Left cardiac atrium (tissue), 4 donors: Measurements from ENCODE around the gene CCDC90B. TPM values are rescaled to one million over a fixed set of nuclear protein-coding genes. Genes with fewer than 3 reads are reported as not detected.
"Not testable (repeated sequence)": the region's sequence is repeated elsewhere in the genome, so short reads cannot be mapped to it uniquely, and the experiment has no call there.

Experiments used
- ATAC-seq, 2 donors: fragments of 200-7000 bp; cut with Tn5 transposase; one replicate each; pipeline ENCODE4 v1.9.1; 2020; ENCODE audit warnings: mild to moderate bottlenecking in 2 of 2, moderate library complexity in 2 of 2
- DNase-seq: peaks from one replicate; pipeline ENCODE4 v3.0.0-alpha.2; 2020
- intact Hi-C, 2 donors: fragments of 100-400 bp; cut with DNase I; formaldehyde crosslinking; loops; one replicate each; pipeline versions ENCODE4 v1.14.1 to v1.15.1; 2022 to 2023
- total RNA-seq, 2 donors: library from RNA; stranded (reverse); fragmentation: NEBNext Ultra II Directional; extraction: Animal tissue kit (Norgen Biotek cat#: 25700); gene quantifications; one replicate each; pipeline ENCODE4 v1.2.1, GENCODE V29; 2021
- donor health status: DM: no; HTN: yes; CAD: no.
- donor health status: DM: no; HTN: yes; CAD: no; lungs with severe emphysema.
- donor health status: DM: yes; HTN: yes; CAD: no.
- donor health status: Dilated cardiomyopathy.

Gene CCDC90B
- total RNA-seq, 2 donors from 2014 or later = 25.9 to 30.4 TPM

GRCh38 chr11:83294208-83294607, 8.0 kb upstream of the CCDC90B start:
- intact Hi-C loops = loop anchor here (5.0 to 10.0 kb wide), 4 partner anchors 428 to 523 kb away; no protein-coding TSS in a partner anchor
- DNase-seq (no peak), ATAC-seq (no peak)

GRCh38 chr11:83293457-83293774, 7.2 kb upstream of the CCDC90B start:
- DNase-seq (no peak), ATAC-seq (no peak)
- intact Hi-C loops = loop anchor here (5.0 to 10.0 kb wide), 4 partner anchors 429 to 524 kb away; no protein-coding TSS in a partner anchor

- intact Hi-C loops = loop anchor here (5.0 to 10.0 kb wide), 4 partner anchors 429 to 524 kb away; no protein-coding TSS in a partner anchor
- peak; percentile 67 to 80 for ATAC-seq
- no peak for DNase-seq
These were observed 6.7 kb upstream of the CCDC90B start for GRCh38 chr11:83292709-83293456.

GRCh38 chr11:83287631-83288030, 1.5 kb upstream of the CCDC90B start:
- DNase-seq = no peak
- intact Hi-C loops = no loop called here
- no peak for ATAC-seq

- intact Hi-C loops = no loop called here
- DNase-seq (no peak), ATAC-seq (peak; percentile 53 to 73)
These were observed 906 bp downstream of the CCDC90B start for GRCh38 chr11:83285151-83285770.

DNA sequence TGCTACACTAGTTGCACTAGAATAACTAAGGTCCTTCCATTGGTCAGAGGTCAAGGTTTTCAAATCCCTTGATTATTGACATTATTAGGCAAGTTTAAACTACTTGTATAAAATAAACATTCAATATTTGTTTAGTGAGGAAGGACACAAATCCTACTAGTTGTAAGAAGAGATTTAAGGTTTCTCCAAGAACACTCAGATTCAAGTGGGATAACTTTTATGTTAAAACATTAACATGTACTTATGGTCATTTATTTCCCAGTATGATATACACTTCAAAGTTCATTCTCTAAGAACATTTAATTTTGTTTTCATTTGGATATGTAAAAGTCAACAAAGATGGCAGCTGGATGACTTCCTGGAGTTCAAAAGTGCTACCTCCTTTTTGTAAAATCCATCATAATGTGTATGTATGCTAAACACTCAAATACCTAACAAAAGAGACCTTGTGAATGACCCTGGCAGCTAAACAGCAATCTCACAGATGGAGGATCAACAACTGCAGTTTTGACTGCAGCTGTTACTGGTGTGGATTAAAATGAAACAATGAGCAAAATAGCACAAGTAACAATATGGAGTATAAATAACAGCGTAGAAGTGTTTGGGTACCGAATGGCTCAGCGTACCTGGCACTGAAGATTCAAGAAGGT, 1.5 kb downstream of the CCDC90B start:
- ATAC-seq (no peak), DNase-seq (no peak)
- intact Hi-C loops = no loop called here

- no peak for DNase-seq
- intact Hi-C loops = no loop called here
- no peak for ATAC-seq
These were observed 4.0 kb downstream of the CCDC90B start for GRCh38 chr11:83282084-83282716.

GRCh38 chr11:83280256-83280655, 5.9 kb downstream of the CCDC90B start:
- intact Hi-C loops = no loop called here
- no peak for ATAC-seq
- no peak for DNase-seq

- no peak for ATAC-seq
- DNase-seq = no peak
- intact Hi-C loops = no loop called here
These were observed 7.8 kb downstream of the CCDC90B start for GRCh38 chr11:83278351-83278750.

DNA sequence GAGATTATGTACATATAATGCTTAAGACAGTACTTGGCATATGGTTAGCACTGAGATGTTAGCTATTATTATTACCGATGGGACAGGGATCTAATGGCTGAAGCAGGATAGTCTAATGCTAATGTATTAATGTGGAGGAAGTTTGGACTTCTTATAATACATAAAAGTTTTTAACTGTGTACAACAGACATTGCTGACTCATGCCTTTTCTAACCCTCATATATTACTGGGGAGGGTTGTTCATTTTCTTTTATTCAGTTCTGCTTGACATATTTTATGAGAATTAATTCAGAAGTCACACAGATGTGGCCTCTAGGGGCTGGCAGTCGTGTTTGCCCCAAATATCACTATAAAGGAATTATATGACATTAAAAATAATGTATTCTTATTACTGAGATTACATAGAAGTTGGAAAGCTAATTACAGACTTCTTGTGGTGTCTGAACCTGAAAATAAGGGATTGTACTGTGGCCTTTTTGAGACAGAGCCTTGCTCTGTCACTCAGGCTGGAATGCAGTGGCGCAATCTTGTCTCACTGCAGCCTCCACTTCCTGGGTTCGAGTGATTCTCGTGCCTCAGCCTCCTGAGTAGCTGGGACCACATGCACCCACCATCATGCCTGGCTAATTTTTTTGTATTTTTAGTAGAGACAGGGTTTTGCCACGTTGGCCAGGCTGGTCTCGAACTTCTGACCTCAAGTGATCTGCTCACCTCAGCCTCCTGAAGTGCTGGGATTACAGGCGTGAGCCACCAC, 10.1 kb downstream of the CCDC90B start:
- ATAC-seq = no peak
- intact Hi-C loops = no loop called here
- no peak for DNase-seq

DNA sequence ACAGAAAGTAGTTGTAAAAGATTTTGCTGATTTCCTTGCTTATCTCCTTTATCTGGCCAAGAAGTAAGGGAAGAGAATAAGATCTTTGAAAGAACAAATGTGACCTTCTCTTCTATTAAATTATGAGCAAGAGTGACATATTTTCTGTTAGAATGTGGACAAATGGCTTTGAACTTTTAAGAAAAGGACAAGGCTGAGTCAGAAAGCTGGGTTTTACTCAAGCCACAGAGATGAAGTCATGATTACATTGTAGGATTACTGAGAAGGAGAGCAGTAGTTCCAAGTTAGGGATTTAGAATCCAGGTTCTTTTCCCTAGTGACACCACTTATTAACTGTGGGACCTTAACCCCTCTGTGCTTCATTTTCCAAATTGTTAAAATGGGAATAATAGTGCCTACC, 13.5 kb downstream of the CCDC90B start:
- intact Hi-C loops = no loop called here
- DNase-seq (no peak), ATAC-seq (no peak)

DNA sequence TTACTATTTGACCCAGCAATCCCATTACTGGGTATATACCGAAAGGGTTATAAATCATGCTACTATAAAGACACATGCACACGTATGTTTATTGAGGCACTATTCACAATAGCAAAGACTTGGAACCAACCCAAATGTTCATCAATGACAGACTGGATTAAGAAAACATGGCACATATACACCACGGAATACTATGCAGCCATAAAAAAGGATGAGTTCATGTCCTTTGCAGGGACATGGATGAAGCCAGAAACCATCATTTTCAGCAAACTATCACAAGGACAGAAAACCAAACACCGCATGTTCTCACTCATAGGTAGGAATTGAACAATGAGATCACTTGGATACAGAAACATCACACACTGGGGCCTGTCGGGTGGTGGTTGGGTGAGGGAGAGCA, 14.4 kb downstream of the CCDC90B start:
- ATAC-seq, intact Hi-C loops, DNase-seq: not testable (repeated sequence)

GRCh38 chr11:83269080-83269479, 17.1 kb downstream of the CCDC90B start:
- ATAC-seq, DNase-seq, intact Hi-C loops: not testable (repeated sequence)

GRCh38 chr11:83265331-83265730, 20.8 kb downstream of the CCDC90B start:
- ATAC-seq = peak in 1 of 2 donors; percentile 23
- intact Hi-C loops = no loop called here

DNA sequence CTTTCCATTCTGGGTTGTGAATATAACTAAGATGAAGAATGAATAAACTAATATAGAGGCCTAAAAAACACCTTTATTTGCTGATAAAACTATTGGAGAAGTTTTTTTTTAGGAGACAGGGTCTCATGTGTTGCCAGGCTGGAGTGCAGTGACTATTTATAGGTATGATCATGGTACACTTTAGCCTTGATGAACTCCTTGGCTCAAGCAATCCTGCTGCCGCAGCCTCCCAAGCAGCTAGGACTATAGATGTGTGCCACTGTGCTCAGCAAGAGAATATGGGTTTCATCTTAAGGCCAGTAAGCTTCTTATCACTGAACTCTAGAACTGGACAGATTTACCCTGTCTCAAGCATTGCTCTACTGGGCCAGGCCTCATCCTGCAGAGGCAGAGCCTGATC, 26.6 kb downstream of the CCDC90B start:
- DNase-seq (no peak), ATAC-seq (peak; percentile 61 to 80)
- intact Hi-C loops = no loop called here

More at GRCh38 chr11:83265331-83265730, 20.8 kb downstream of the CCDC90B start:
- DNase-seq = no peak

GRCh38 chr11:83257761-83258168, 28.4 kb downstream of the CCDC90B start:
- no peak for DNase-seq
- ATAC-seq = peak in 1 of 2 donors; percentile 49
- intact Hi-C loops = no loop called here

- intact Hi-C loops = no loop called here
- ATAC-seq = no peak
- no peak for DNase-seq
These were observed 29.4 kb downstream of the CCDC90B start for GRCh38 chr11:83256602-83257340.

GRCh38 chr11:83255366-83255765, 30.8 kb downstream of the CCDC90B start:
- ATAC-seq (no peak), DNase-seq (no peak)
- intact Hi-C loops = no loop called here
